ENCODE data around the gene MESP1. TPM values are rescaled to one million over a fixed set of nuclear protein-coding genes. Genes with fewer than 3 reads are reported as not detected.
A peak's percentile ranks its signal among the peaks of the same experiment; 100 is the strongest.

The MESP1 gene
- total RNA-seq, 1 donor from 2014 or later: 1.1 TPM

DNA sequence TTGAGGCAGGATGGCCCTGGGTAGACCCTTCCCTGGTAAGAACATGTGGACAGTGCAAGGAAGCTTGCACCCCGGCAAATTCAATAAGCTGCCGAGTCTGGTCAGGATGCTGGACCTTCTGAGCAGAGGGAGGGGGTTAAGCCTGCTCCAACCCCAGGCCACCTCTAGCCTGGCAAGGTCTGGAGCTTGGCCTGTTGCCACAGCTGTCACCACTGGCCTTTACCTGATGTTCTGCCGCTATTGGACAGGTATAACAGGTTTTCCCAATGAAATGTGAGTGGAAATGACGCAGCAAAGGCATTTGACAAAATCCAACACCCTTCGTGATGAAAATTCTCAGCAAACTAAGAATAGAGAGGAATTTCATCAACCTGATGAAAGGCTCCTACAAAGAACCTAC, 699 bp upstream of the MESP1 start:
- TF ChIP-seq, protein P1, sequence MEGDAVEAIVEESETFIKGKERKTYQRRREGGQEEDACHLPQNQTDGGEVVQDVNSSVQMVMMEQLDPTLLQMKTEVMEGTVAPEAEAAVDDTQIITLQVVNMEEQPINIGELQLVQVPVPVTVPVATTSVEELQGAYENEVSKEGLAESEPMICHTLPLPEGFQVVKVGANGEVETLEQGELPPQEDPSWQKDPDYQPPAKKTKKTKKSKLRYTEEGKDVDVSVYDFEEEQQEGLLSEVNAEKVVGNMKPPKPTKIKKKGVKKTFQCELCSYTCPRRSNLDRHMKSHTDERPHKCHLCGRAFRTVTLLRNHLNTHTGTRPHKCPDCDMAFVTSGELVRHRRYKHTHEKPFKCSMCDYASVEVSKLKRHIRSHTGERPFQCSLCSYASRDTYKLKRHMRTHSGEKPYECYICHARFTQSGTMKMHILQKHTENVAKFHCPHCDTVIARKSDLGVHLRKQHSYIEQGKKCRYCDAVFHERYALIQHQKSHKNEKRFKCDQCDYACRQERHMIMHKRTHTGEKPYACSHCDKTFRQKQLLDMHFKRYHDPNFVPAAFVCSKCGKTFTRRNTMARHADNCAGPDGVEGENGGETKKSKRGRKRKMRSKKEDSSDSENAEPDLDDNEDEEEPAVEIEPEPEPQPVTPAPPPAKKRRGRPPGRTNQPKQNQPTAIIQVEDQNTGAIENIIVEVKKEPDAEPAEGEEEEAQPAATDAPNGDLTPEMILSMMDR (IDR thresholded peaks at IDR 0.05; ENCODE audit: partially characterized antibody, unreplicated experiment): no peak
- H3K4me3 Mint-ChIP-seq (ENCODE audit: unreplicated experiment): no peak overlapping the region
- H3K27me3 Mint-ChIP-seq (ENCODE audit: unreplicated experiment): peaks cover 8% of the 10 kb centered on the region
- DNase-seq: no peak
- no peaks in the 10 kb centered on the region for H3K4me1 Mint-ChIP-seq (ENCODE audit: low read depth, unreplicated experiment)
- no peak overlapping the region for H3K27ac Mint-ChIP-seq (ENCODE audit: unreplicated experiment)
- no peaks in the 10 kb centered on the region for H3K36me3 Mint-ChIP-seq (ENCODE audit: unreplicated experiment)
- no peaks in the 10 kb centered on the region for H3K9me3 Mint-ChIP-seq (ENCODE audit: unreplicated experiment)

GRCh38 chr15:89749951-89750559, 994 bp downstream of the MESP1 start:
- Mint-ChIP-seq H3K4me3 (ENCODE audit: unreplicated experiment) (peak overlapping the region; percentile 67), H3K27ac (ENCODE audit: unreplicated experiment) (no peak overlapping the region), H3K4me1 (ENCODE audit: low read depth, unreplicated experiment) (no peaks in the 10 kb centered on the region), H3K9me3 (ENCODE audit: unreplicated experiment) (no peaks in the 10 kb centered on the region), H3K36me3 (ENCODE audit: unreplicated experiment) (no peaks in the 10 kb centered on the region), H3K27me3 (ENCODE audit: unreplicated experiment) (peaks cover 8% of the 10 kb centered on the region)
- DNase-seq: no peak
- TF ChIP-seq, protein P1 (IDR thresholded peaks at IDR 0.05; ENCODE audit: partially characterized antibody, unreplicated experiment): no peak

GRCh38 chr15:89749526-89749925, 1.5 kb downstream of the MESP1 start:
- TF ChIP-seq, protein P1 (IDR thresholded peaks at IDR 0.05; ENCODE audit: partially characterized antibody, unreplicated experiment): no peak
- Mint-ChIP-seq H3K27ac (ENCODE audit: unreplicated experiment) (no peak overlapping the region), H3K27me3 (ENCODE audit: unreplicated experiment) (peaks cover 9% of the 10 kb centered on the region), H3K4me1 (ENCODE audit: low read depth, unreplicated experiment) (no peaks in the 10 kb centered on the region), H3K9me3 (ENCODE audit: unreplicated experiment) (no peaks in the 10 kb centered on the region), H3K36me3 (ENCODE audit: unreplicated experiment) (no peaks in the 10 kb centered on the region), H3K4me3 (ENCODE audit: unreplicated experiment) (peak overlapping the region; percentile 20)
- no peak for DNase-seq

- Mint-ChIP-seq H3K4me3 (ENCODE audit: unreplicated experiment) (no peak overlapping the region), H3K36me3 (ENCODE audit: unreplicated experiment) (no peaks in the 10 kb centered on the region), H3K27me3 (ENCODE audit: unreplicated experiment) (peaks cover 8% of the 10 kb centered on the region), H3K9me3 (ENCODE audit: unreplicated experiment) (no peaks in the 10 kb centered on the region), H3K4me1 (ENCODE audit: low read depth, unreplicated experiment) (no peaks in the 10 kb centered on the region), H3K27ac (ENCODE audit: unreplicated experiment) (no peak overlapping the region)
- no peak for DNase-seq
- TF ChIP-seq, protein P1 (IDR thresholded peaks at IDR 0.05; ENCODE audit: partially characterized antibody, unreplicated experiment): no peak
These were observed 2.0 kb downstream of the MESP1 start for GRCh38 chr15:89749054-89749453.

DNA sequence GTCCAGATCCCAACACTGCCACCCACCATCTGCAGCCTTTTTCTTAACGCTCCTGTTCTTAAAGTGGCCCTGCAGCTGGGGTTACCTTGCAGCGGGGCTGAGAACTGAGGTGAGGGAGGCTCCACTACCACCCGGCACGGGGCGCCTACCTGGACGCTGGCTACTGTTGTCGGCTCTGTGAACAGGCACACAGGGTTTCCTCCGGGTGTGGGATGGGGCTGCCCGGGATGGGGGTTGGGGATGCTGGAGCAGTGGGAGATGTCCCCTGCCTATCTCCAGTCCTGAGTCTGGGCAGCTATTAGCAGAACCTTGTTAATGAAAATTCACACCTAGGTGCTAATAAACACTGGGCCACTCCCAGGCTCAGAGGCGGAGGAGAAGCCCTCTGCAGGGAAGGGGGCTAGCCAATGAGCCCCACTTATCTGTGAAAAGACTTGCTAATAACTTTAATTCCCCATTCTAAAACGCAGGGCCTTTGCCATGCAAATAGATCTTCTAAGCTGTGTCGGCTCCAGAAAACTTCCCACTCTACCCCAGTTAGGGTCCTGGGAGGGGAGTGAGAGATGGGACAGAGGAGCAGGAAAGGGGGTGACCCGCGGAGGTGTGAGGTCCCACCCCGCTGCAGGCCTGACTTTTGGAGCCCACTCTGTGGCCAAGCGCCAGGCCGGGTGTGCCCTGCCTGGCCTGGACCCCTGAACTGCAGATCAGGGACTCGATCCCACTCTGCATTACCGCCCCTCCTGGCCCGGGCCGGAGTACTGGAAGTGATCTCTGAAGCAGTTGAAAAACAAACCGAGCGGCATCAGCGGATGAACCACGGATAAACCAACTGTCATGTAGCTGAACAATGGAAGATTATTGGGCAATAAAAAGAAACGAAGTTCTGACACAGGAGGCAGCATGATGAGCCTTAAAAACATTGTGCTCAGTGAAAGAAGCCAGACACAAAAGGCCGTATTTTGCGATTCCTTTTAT, 3.1 kb downstream of the MESP1 start:
- no peaks in the 10 kb centered on the region for H3K4me1 Mint-ChIP-seq (ENCODE audit: low read depth, unreplicated experiment)
- no peaks in the 10 kb centered on the region for H3K36me3 Mint-ChIP-seq (ENCODE audit: unreplicated experiment)
- no peaks in the 10 kb centered on the region for H3K9me3 Mint-ChIP-seq (ENCODE audit: unreplicated experiment)
- H3K4me3 Mint-ChIP-seq (ENCODE audit: unreplicated experiment): no peak overlapping the region
- TF ChIP-seq, protein P1 (IDR thresholded peaks at IDR 0.05; ENCODE audit: partially characterized antibody, unreplicated experiment): no peak
- no peak for DNase-seq
- H3K27ac Mint-ChIP-seq (ENCODE audit: unreplicated experiment): no peak overlapping the region
- peaks cover 8% of the 10 kb centered on the region for H3K27me3 Mint-ChIP-seq (ENCODE audit: unreplicated experiment)
